Activated CD8-positive, alpha-beta memory T cell treated with anti-CD3 and anti-CD28 coated beads, Interleukin-2, amount 50 U/mL, for 4 hours (primary cell): ENCODE results near the gene KCNH4.
"Not testable (repeated sequence)": the region's sequence is repeated elsewhere in the genome, so short reads cannot be mapped to it uniquely, and the experiment has no call there.

Experiments used
- DNase-seq: peaks from one replicate; pipeline ENCODE4 v3.0.0-alpha.2; 2020

The KCNH4 gene

GRCh38 chr17:42177684-42178083 is 3.3 kb downstream of the KCNH4 start:
- DNase-seq, result no peak

GRCh38 chr17:42174126-42174783 is 6.7 kb downstream of the KCNH4 start:
- DNase-seq, result no peak

- no peak for DNase-seq
These were observed 9.1 kb downstream of the KCNH4 start for GRCh38 chr17:42171831-42172230.

- DNase-seq, result no peak
These were observed 11.6 kb downstream of the KCNH4 start for GRCh38 chr17:42169351-42169750.

GRCh38 chr17:42167807-42168206 is 13.1 kb downstream of the KCNH4 start:
- no peak for DNase-seq

- no peak for DNase-seq
These were observed 14.7 kb downstream of the KCNH4 start for GRCh38 chr17:42166196-42166763.

GRCh38 chr17:42165751-42166150 is 15.2 kb downstream of the KCNH4 start:
- DNase-seq, result no peak

- DNase-seq, result no peak
These were observed 17.1 kb downstream of the KCNH4 start for GRCh38 chr17:42163696-42164407.

GRCh38 chr17:42163113-42163512 is 17.8 kb downstream of the KCNH4 start:
- DNase-seq, result peak; percentile 41

GRCh38 chr17:42160531-42160910 is 20.4 kb downstream of the KCNH4 start:
- DNase-seq, result no peak

- no peak for DNase-seq
These were observed 21.0 kb downstream of the KCNH4 start for GRCh38 chr17:42159796-42160530.

GRCh38 chr17:42155614-42156045 is 25.3 kb downstream of the KCNH4 start:
- no peak for DNase-seq

- DNase-seq, result no peak
These were observed 26.8 kb downstream of the KCNH4 start for GRCh38 chr17:42153919-42154742.

- no peak for DNase-seq
These were observed 33.9 kb downstream of the KCNH4 start for GRCh38 chr17:42146911-42147607.

GRCh38 chr17:42143138-42143537 is 37.8 kb downstream of the KCNH4 start:
- DNase-seq, result not testable (repeated sequence)

GRCh38 chr17:42142371-42142896 is 38.5 kb downstream of the KCNH4 start:
- no peak for DNase-seq

- DNase-seq, result no peak
These were observed 39.6 kb downstream of the KCNH4 start for GRCh38 chr17:42141382-42141781.

GRCh38 chr17:42140690-42141089 is 40.3 kb downstream of the KCNH4 start:
- DNase-seq, result not testable (repeated sequence)

- DNase-seq, result no peak
These were observed 42.0 kb downstream of the KCNH4 start for GRCh38 chr17:42138749-42139492.

GRCh38 chr17:42136654-42137051 is 44.3 kb downstream of the KCNH4 start:
- DNase-seq, result no peak
